ENCODE data around the gene SLC25A11.

Gene SLC25A11

DNA sequence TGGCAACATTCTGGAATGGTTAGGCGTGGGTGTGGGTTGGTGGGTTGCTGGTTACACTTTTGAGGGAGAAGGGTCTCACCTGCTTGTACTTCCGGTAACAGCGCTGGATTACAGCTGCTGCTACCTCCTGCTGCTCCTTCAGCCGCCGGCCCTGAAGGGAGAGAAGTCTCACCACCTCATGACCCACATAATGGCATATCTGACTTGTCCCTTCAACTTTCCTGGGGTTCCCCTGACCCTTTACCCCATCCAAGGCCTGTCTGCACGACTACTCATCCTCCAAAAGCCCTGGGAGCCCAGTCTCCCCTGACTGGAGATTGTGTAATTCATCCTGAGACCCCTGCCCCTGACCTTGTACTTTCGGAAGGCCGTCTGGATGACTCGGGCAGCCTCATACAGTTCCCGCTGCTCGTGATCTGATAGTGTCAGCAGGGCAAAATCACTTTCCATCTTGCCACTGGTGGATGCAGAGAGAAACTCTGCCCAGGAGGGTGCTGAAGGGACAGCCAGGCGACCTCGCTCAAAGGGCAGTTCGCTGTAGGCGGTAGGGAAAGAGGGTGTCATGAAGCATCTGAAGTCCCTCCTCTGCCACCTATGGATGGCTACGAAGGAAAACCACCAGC, 29.8 kb upstream of the SLC25A11 start:
- TF ChIP-seq, protein P1, sequence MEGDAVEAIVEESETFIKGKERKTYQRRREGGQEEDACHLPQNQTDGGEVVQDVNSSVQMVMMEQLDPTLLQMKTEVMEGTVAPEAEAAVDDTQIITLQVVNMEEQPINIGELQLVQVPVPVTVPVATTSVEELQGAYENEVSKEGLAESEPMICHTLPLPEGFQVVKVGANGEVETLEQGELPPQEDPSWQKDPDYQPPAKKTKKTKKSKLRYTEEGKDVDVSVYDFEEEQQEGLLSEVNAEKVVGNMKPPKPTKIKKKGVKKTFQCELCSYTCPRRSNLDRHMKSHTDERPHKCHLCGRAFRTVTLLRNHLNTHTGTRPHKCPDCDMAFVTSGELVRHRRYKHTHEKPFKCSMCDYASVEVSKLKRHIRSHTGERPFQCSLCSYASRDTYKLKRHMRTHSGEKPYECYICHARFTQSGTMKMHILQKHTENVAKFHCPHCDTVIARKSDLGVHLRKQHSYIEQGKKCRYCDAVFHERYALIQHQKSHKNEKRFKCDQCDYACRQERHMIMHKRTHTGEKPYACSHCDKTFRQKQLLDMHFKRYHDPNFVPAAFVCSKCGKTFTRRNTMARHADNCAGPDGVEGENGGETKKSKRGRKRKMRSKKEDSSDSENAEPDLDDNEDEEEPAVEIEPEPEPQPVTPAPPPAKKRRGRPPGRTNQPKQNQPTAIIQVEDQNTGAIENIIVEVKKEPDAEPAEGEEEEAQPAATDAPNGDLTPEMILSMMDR (IDR thresholded peaks at IDR 0.05; ENCODE audit: insufficient read depth, missing control alignments) = no peak
- FAIRE-seq (no peak), DNase-seq (ENCODE audit: insufficient read length, low spot score) (no peak)

DNA sequence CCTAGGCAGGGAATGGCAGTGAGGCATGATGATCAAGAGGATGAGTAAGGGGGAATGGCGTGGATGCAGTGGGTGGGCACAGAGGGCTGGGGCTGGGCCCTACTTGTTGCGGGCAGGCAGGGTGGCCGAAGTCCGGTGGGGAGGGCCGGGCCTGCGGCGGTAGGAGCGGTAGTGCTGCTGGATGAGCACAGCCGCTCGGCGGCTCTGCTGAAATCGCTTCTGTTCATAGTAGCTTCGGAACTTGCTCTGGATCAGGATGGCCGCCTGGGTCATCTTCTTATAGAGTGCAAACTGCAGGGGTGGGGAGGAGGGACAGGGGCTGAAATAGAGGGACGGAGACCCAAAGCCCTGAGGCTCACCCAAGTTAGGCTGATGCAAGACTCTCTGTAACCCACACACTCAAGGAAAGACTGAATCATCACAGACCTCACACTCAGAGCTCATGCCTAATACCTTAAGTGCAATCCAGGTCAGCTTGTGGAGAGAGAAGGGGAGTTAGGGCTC, 29.3 kb upstream of the SLC25A11 start:
- DNase-seq (ENCODE audit: insufficient read length, low spot score) (no peak), FAIRE-seq (no peak)
- TF ChIP-seq, protein P1 (IDR thresholded peaks at IDR 0.05; ENCODE audit: insufficient read depth, missing control alignments) = no peak

DNA sequence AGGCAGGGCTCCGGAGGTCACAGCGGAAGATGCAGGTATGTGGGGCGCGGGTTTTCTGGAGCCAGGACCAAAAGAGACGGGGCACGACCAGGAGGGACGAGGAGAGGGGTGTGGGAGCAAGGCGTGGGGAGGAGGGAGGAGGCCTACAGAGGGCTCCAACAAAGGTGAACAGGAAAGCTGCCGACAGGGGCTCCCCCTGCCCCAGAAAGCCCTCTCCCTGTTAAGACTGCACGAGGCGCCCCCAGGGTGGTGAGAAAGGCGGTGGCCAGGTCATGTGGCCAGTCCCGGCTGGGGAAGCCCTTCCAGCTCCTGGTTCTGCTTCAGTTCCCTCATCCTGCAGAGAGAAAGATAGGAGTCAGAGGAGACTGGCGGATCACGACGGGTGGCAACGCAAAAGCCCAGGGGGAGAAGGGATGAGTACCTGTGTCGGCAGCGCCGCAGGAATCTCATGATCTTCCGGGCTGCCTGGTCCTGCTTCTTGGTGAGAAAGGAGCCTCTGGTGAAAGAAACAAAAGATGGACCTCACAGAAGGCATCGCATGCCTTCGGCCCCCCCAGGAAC, 28.7 kb upstream of the SLC25A11 start:
- no peak for FAIRE-seq
- no peak for DNase-seq (ENCODE audit: insufficient read length, low spot score)
- TF ChIP-seq, protein P1 (IDR thresholded peaks at IDR 0.05; ENCODE audit: insufficient read depth, missing control alignments) = no peak

DNA sequence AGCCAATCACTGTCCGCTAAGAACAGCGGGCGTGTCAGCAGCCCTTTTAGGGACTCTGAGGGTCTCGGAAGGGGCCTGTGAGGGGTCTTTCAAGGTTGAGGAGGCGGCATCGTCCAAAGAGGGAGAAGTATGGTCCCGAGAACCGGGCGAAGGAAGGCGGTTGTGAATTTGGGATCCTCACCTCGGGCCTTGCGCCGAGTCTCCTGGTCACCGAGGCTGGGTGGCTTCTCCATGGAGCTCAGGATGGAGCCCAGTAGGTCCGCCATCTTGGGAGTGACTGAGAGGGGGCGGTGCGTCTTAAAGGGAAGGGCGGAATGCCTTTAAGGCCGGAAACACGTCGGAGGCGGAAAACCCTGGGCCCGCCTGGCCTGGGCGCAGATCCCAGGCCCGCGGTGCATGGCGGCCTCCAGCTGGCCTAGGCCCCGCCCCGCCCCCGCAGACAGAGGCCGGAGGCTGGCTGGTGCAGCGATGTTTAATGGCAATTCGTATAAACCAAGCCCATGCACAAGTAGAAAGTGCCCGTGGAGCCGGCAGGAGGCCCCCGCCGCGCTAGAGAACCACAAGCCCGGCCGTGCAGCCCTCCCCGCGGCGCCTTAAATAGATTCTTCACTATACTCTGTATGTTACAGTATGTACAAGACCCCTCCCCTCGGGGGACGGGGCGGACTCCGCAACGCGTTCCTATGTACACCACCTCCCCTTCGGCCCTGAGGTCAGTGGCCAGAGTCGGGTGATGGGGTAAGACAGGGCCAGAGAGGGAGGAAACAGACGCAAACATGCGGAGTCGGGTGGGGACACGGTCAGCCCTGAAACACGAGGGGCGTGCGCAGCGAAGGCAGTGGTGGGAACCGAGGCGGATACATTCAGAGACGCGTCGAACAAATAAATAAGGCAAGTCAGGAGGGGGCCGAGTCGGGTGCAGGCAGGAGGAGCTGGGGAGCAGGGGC, 28.0 kb upstream of the SLC25A11 start, which contains the start of gene SPAG7:
SPAG7 (minus strand) TSS at position 279 of the 947 bp plus-strand sequence; CDS start at position 266, 13 bp downstream.
- TF ChIP-seq, protein P1 (IDR thresholded peaks at IDR 0.05; ENCODE audit: insufficient read depth, missing control alignments) = no peak
- FAIRE-seq = no peak

DNA sequence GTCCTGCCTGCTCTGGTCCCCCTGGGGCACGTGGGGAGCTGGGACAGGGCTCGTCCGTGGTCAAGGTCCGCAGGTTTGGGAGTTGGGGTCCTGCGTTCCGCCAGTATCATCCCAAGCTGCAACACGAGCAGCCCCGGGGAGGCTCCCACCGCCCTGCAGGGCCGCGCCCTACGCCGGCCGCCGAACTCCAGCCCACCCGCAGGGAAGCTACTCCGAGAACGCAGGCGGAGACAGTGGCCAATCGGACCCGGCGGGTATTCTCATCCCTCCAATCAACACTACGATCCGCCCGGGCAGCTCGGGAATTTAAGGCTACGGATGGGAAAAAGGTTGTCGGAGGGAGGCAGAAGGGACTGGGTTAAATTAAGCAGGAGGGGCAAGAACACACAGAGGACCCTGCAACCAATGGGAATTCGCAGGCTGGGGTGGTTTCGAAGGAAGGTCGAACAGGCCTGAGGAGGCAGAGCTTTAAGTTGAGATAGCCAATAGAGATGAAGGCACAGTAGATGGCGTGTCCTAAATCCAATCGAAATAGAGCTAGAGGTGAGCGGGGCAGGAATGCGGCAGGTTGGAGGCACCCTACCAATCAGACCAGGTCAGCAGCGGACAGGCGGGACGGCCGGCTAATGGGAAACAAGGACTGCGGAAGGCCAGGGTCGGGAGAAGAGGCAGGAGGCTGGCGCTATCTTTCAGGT, 27.1 kb upstream of the SLC25A11 start:
- TF ChIP-seq, protein P1 (IDR thresholded peaks at IDR 0.05; ENCODE audit: insufficient read depth, missing control alignments) = no peak
- peak; percentile 86 for DNase-seq (ENCODE audit: insufficient read length, low spot score)
- FAIRE-seq = peak; percentile 91

More for the DNA sequence above, 28.0 kb upstream of the SLC25A11 start, which contains the start of gene SPAG7:
- DNase-seq (ENCODE audit: insufficient read length, low spot score) = peak; percentile 89

DNA sequence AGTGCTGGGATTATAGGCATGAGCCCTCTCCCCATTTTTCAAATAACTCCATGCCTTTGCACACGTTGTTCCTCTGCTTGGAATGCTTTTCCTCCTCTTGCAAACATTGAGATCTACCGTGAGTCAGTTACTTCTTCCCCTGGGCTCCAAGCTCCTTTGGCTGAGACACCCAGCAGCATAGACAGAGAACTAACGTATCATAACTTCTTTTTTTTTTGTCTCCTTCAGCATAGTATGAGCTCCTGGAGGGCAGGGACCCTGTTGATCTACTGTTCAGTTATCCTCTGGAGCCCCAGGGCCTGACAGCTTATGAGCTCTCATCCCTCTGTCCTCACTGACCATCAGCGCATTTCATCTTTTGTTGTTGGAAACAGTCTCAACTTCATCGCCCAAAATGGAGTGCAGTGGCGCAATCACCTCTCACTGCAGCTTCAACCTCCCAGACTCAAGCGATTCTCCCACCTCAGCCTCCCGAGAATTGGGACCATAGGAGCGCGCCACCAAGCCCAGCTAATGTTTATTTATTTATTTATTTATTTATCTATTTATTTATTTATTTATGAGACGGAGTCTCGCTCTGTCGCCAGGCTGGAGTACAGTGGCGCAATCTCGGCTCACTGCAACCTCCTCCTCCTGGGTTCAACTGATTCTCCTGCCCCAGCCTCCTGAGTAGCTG, 25.6 kb upstream of the SLC25A11 start:
- DNase-seq (ENCODE audit: insufficient read length, low spot score) (no peak), FAIRE-seq (no peak)
- TF ChIP-seq, protein P1 (IDR thresholded peaks at IDR 0.05; ENCODE audit: insufficient read depth, missing control alignments) = no peak

Data from D721Med (cell line).